HepG2 (cell line): ENCODE data around the gene WBP1. TPM values are rescaled to one million over a fixed set of nuclear protein-coding genes. Genes with fewer than 3 reads are reported as not detected.

ENCODE experiments used
- CCDC6 ChIP-seq: sonication (generic); formaldehyde crosslinking; IDR thresholded peaks from 2 replicates; pipeline ENCODE4 v1.8.1; 2022; ENCODE audit warnings: mild to moderate bottlenecking, missing genetic modification reagents, moderate library complexity
- FOXK1 ChIP-seq: sonication (generic); formaldehyde crosslinking; IDR thresholded peaks from 2 replicates; pipeline ENCODE4 v1.4.0; 2020; ENCODE audit warnings: low read depth, missing genetic modification reagents, borderline replicate concordance
- GABPA ChIP-seq, 2 experiments: IDR thresholded peaks; 2 replicates each; pipeline ENCODE4 v1.6.1; 2011 to 2016; ENCODE audit warnings: low read depth in 2 of 2, low read length in 1 of 2, missing biosample characterization in 1 of 2, missing genetic modification characterization in 1 of 2
- GTF2F1 ChIP-seq: fragments of 150-350 bp; IDR thresholded peaks from 2 replicates; pipeline ENCODE4 v1.6.1; 2014; ENCODE audit warnings: low read length
- LCORL ChIP-seq, 2 experiments: fragments of 450-650 bp in 1 of 2; sonication (generic) in 1 of 2; formaldehyde crosslinking in 1 of 2; IDR thresholded peaks; 2 replicates each; pipeline versions ENCODE4 v1.5.0 to v1.6.1; 2017 to 2020; ENCODE audit warnings: antibody characterized with exemption in 1 of 2, missing genetic modification reagents in 1 of 2
- MIER3 ChIP-seq: IDR thresholded peaks from 2 replicates; pipeline ENCODE4 v1.6.1; 2016; ENCODE audit warnings: missing compliant biosample characterization, borderline replicate concordance
- NCOA1 ChIP-seq: sonication (generic); formaldehyde crosslinking; IDR thresholded peaks from 2 replicates; pipeline ENCODE4 v1.9.0; 2021; ENCODE audit warnings: missing genetic modification reagents
- NFATC3 ChIP-seq: sonication (generic); formaldehyde crosslinking; IDR thresholded peaks from 2 replicates; pipeline ENCODE4 v1.5.1; 2020; ENCODE audit warnings: mild to moderate bottlenecking, missing genetic modification reagents
- NFYB ChIP-seq: sonication (generic); formaldehyde crosslinking; IDR thresholded peaks from 2 replicates; pipeline ENCODE4 v1.4.0; 2020; ENCODE audit warnings: missing genetic modification reagents
- NR2F1 ChIP-seq, 2 experiments: fragments of 450-650 bp in 1 of 2; formaldehyde crosslinking in 1 of 2; IDR thresholded peaks; 2 replicates each; pipeline versions ENCODE4 v1.5.0 to v1.6.1; 2016 to 2020; ENCODE audit warnings: mild to moderate bottlenecking in 1 of 2, missing compliant biosample characterization in 1 of 2, missing genetic modification reagents in 1 of 2, moderate library complexity in 1 of 2
- RAD51 ChIP-seq: fragments of 450-650 bp; IDR thresholded peaks from 2 replicates; pipeline ENCODE4 v1.6.1; 2016; ENCODE audit warnings: borderline replicate concordance
- SAP130 ChIP-seq: IDR thresholded peaks from 2 replicates; pipeline ENCODE4 v1.6.1; 2016; ENCODE audit warnings: low read depth
- SOX13 ChIP-seq, 3 experiments: fragments of 450-650 bp in 1 of 3; sonication (generic) in 1 of 3; formaldehyde crosslinking in 1 of 3; IDR thresholded peaks in 2 of 3; conservative IDR thresholded peaks in 1 of 3; 2 replicates each; pipeline versions ENCODE4 v1.5.0 to v1.6.1; 2016 to 2020; ENCODE audit warnings: antibody characterized with exemption in 1 of 3, mild to moderate bottlenecking in 1 of 3, missing compliant biosample characterization in 1 of 3, missing genetic modification reagents in 1 of 3, moderate library complexity in 1 of 3
- SP4 ChIP-seq: sonication (generic); formaldehyde crosslinking; IDR thresholded peaks from 2 replicates; pipeline ENCODE4 v1.8.1; 2023; ENCODE audit warnings: mild to moderate bottlenecking, missing genetic modification reagents
- STAG1 ChIP-seq: sonication (generic); formaldehyde crosslinking; IDR thresholded peaks from 2 replicates; pipeline ENCODE4 v1.4.0; 2020; ENCODE audit warnings: missing genetic modification reagents
- ZC3H13 ChIP-seq: sonication (generic); formaldehyde crosslinking; IDR thresholded peaks from 2 replicates; pipeline ENCODE4 v1.8.1; 2023; ENCODE audit warnings: mild to moderate bottlenecking, missing genetic modification reagents, moderate library complexity
- ZNF317 ChIP-seq: sonication (generic); formaldehyde crosslinking; IDR thresholded peaks from 2 replicates; pipeline ENCODE4 v1.5.0; 2020; ENCODE audit warnings: mild to moderate bottlenecking, missing genetic modification reagents
- ZNF383 ChIP-seq: sonication (generic); formaldehyde crosslinking; IDR thresholded peaks from 2 replicates; pipeline ENCODE4 v1.4.0; 2020; ENCODE audit warnings: missing genetic modification reagents, mild to moderate bottlenecking, borderline replicate concordance
- polyA plus RNA-seq, 8 experiments: library from polyadenylated mRNA; depleted of rRNA in 3 of 8; stranded (reverse) in 7 of 8; unstranded in 1 of 8; fragments of >200 nt; fragmentation: Illumina TruSeq in 4 of 8; extraction: Trizol in 4 of 8; gene quantifications; 2 replicates each; pipeline versions ENCODE4 v1.2.1 to v1.2.3, GENCODE V29; 2011 to 2016; ENCODE audit warnings: low read depth in 4 of 8, missing spikeins in 1 of 8, mixed read lengths in 1 of 8; ENCODE audit not compliant: insufficient read depth in 1 of 8
- total RNA-seq, 5 experiments: library from RNA; depleted of rRNA; stranded (reverse); fragments of >200 nt; fragmentation: Illumina TruSeq; extraction: Trizol; gene quantifications; 2 replicates each; pipeline ENCODE4 v1.2.3, GENCODE V29; 2016; ENCODE audit warnings: low read depth in 1 of 5
- TF ChIP-seq, protein P1 (sequence below): sonication (generic); formaldehyde crosslinking; IDR thresholded peaks from 2 replicates; pipeline ENCODE4 v1.4.0; 2020; ENCODE audit warnings: mild to moderate bottlenecking, missing genetic modification reagents
- TF ChIP-seq, protein P2 (sequence below): sonication (generic); formaldehyde crosslinking; IDR thresholded peaks from 2 replicates; pipeline ENCODE4 v1.5.1; 2020; ENCODE audit warnings: mild to moderate bottlenecking, missing genetic modification reagents, borderline replicate concordance
- TF ChIP-seq, protein P3 (sequence below): sonication (generic); formaldehyde crosslinking; IDR thresholded peaks from 2 replicates; pipeline ENCODE4 v1.8.0; 2023; ENCODE audit warnings: mild to moderate bottlenecking, missing genetic modification reagents

Gene WBP1
- total and polyA plus RNA-seq, 2 of the 13 experiments (the other 11 are each of a cell fraction or from before 2014, with no cell fraction given) = 38.8 to 85.7 TPM

DNA sequence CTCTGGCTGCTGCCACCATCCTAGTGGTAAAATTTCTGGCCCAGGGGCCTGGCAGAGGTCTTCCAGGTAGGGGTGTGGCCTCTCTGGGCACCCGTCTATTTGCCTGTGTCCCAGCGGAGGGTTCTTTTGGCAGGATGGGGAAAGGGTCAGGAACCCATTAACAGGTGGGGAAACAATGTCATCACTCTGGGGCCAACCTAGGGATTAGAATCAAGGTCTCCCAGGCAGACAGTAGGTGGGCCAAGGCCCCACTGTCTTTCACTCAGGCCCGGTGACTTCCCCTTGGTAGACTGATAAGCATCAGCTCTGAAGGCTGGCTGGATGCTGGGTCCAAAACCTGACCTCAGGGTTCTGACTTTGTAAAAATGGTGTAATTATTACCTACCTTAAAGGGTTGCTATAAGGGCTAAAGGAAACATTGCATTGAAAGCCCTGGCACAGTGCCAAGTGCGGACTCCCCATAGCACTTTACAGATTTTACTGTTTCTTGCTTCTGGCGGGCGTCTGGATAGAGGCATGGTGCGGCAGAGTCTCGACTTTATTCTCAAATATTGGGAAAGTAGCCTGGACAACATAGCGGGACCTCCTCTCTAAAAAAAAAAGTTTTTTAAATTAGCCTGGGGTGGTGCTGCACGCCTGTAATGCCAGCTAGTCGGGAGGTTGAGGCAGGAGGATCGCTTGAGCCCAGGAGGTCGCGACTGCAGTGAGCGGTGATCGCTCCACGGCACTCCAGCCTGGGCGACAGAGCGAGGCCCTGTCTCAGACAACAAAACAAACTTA, 38.9 kb downstream of the WBP1 start (continued):
- peak; percentile 100 for TF ChIP-seq LCORL (IDR thresholded peaks at IDR 0.05)
- peak; percentile 67; the same call in 1 of the 2 replicates for TF ChIP-seq LCORL (CRISPR knock-in tag; IDR thresholded peaks at IDR 0.05)
- TF ChIP-seq STAG1 (CRISPR knock-in tag) = no peak
- TF ChIP-seq NCOA1 (CRISPR knock-in tag) = no peak
- no peak for TF ChIP-seq NFYB (CRISPR knock-in tag)
- peak; percentile 25; the same call in 1 of the 2 replicates for TF ChIP-seq FOXK1 (CRISPR knock-in tag)
- peak; percentile 46; the same call in 1 of the 2 replicates for TF ChIP-seq SP4 (CRISPR knock-in tag)
- no peak for TF ChIP-seq SOX13 (IDR thresholded peaks at IDR 0.05)
- peak in 1 of 2 experiments; percentile 48; a peak in 2 of 4 replicates for TF ChIP-seq SOX13 (CRISPR knock-in tag; conservative IDR thresholded peaks at IDR 0.05 in 1 of 2, IDR thresholded peaks at IDR 0.05 in 1 of 2)
- 0 out of 2 replicates have a peak, but pooled peaks have one; percentile 30 for TF ChIP-seq ZNF317 (CRISPR knock-in tag)
- peak; percentile 62; the same call in 1 of the 2 replicates for TF ChIP-seq ZNF383
- peak; percentile 86 for TF ChIP-seq ZC3H13
- TF ChIP-seq, protein P1, sequence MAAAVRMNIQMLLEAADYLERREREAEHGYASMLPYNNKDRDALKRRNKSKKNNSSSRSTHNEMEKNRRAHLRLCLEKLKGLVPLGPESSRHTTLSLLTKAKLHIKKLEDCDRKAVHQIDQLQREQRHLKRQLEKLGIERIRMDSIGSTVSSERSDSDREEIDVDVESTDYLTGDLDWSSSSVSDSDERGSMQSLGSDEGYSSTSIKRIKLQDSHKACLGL (CRISPR knock-in tag) = peak; percentile 34; the same call in 1 of the 2 replicates
- TF ChIP-seq, protein P2, sequence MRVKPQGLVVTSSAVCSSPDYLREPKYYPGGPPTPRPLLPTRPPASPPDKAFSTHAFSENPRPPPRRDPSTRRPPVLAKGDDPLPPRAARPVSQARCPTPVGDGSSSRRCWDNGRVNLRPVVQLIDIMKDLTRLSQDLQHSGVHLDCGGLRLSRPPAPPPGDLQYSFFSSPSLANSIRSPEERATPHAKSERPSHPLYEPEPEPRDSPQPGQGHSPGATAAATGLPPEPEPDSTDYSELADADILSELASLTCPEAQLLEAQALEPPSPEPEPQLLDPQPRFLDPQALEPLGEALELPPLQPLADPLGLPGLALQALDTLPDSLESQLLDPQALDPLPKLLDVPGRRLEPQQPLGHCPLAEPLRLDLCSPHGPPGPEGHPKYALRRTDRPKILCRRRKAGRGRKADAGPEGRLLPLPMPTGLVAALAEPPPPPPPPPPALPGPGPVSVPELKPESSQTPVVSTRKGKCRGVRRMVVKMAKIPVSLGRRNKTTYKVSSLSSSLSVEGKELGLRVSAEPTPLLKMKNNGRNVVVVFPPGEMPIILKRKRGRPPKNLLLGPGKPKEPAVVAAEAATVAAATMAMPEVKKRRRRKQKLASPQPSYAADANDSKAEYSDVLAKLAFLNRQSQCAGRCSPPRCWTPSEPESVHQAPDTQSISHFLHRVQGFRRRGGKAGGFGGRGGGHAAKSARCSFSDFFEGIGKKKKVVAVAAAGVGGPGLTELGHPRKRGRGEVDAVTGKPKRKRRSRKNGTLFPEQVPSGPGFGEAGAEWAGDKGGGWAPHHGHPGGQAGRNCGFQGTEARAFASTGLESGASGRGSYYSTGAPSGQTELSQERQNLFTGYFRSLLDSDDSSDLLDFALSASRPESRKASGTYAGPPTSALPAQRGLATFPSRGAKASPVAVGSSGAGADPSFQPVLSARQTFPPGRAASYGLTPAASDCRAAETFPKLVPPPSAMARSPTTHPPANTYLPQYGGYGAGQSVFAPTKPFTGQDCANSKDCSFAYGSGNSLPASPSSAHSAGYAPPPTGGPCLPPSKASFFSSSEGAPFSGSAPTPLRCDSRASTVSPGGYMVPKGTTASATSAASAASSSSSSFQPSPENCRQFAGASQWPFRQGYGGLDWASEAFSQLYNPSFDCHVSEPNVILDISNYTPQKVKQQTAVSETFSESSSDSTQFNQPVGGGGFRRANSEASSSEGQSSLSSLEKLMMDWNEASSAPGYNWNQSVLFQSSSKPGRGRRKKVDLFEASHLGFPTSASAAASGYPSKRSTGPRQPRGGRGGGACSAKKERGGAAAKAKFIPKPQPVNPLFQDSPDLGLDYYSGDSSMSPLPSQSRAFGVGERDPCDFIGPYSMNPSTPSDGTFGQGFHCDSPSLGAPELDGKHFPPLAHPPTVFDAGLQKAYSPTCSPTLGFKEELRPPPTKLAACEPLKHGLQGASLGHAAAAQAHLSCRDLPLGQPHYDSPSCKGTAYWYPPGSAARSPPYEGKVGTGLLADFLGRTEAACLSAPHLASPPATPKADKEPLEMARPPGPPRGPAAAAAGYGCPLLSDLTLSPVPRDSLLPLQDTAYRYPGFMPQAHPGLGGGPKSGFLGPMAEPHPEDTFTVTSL (CRISPR knock-in tag) = peak; percentile 14; the same call in 1 of the 2 replicates
- peak; percentile 30; the same call in 1 of the 2 replicates for TF ChIP-seq CCDC6 (CRISPR knock-in tag)
- TF ChIP-seq GABPA (IDR thresholded peaks at IDR 0.05; ENCODE audit: low read depth, low read length) = no peak
- TF ChIP-seq GABPA (CRISPR knock-in tag; IDR thresholded peaks at IDR 0.05; ENCODE audit: low read depth) = 0 out of 2 replicates have a peak, but pooled peaks have one; percentile 30
- TF ChIP-seq NFATC3 (CRISPR knock-in tag) = no peak
- peak; percentile 18 for TF ChIP-seq SAP130 (CRISPR knock-in tag)
- no peak for TF ChIP-seq RAD51
- TF ChIP-seq GTF2F1 = peak; percentile 94; the same call in 1 of the 2 replicates
- peak in 1 of 2 experiments; percentile 16; a peak in 1 of 4 replicates for TF ChIP-seq NR2F1 (CRISPR knock-in tag; IDR thresholded peaks at IDR 0.05)
- TF ChIP-seq, protein P3, sequence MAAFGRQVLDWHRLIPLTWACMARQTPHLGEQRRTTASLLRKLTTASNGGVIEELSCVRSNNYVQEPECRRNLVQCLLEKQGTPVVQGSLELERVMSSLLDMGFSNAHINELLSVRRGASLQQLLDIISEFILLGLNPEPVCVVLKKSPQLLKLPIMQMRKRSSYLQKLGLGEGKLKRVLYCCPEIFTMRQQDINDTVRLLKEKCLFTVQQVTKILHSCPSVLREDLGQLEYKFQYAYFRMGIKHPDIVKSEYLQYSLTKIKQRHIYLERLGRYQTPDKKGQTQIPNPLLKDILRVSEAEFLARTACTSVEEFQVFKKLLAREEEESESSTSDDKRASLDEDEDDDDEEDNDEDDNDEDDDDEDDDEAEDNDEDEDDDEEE (CRISPR knock-in tag) = peak; percentile 54; the same call in 1 of the 2 replicates
- TF ChIP-seq MIER3 (CRISPR knock-in tag) = no peak
